NCI-H524 (cell line): ENCODE results near the gene RPL22.
A peak's percentile ranks its signal among the peaks of the same experiment; 100 is the strongest.

Experiments used
- DNase-seq, 2 experiments: peaks; one replicate each; lab custom pipeline; 2025; lab: John Stamatoyannopoulos, UW

Gene RPL22

GRCh38 chr1:6199298-6200187, at the start of gene RPL22:
TSS of gene RPL22 (minus strand) at chr1:6199595. CDS start at chr1:6199573, 22 bp downstream.
- peak; percentile 98 for DNase-seq

- DNase-seq, result no peak
These were observed 48.9 kb upstream of the RPL22 start for GRCh38 chr1:6248161-6248776.

- no peak for DNase-seq
These were observed 48.3 kb upstream of the RPL22 start for GRCh38 chr1:6247651-6248050.

GRCh38 chr1:6246497-6247467, 47.4 kb upstream of the RPL22 start:
- peak; percentile 79 to 81 for DNase-seq

- DNase-seq, result peak; percentile 78 to 80
These were observed 46.6 kb upstream of the RPL22 start for GRCh38 chr1:6245869-6246496.

- peak; percentile 25 to 74 for DNase-seq
These were observed 45.9 kb upstream of the RPL22 start for GRCh38 chr1:6245086-6245868.

- DNase-seq, result no peak
These were observed 45.1 kb upstream of the RPL22 start for GRCh38 chr1:6244401-6245049.

GRCh38 chr1:6243993-6244392, 44.6 kb upstream of the RPL22 start, which contains the start of gene HES3:
TSS of gene HES3 (plus strand) at chr1:6244179. CDS start at chr1:6244366, 187 bp downstream.
- DNase-seq, result no peak

- DNase-seq, result peak in 1 of 2 experiments; percentile 23
These were observed 43.8 kb upstream of the RPL22 start for GRCh38 chr1:6243053-6243834.

GRCh38 chr1:6241887-6242740, 42.7 kb upstream of the RPL22 start:
- peak in 1 of 2 experiments; percentile 30 for DNase-seq

- DNase-seq, result no peak
These were observed 41.9 kb upstream of the RPL22 start for GRCh38 chr1:6241107-6241886.

- DNase-seq, result no peak
These were observed 40.8 kb upstream of the RPL22 start for GRCh38 chr1:6239950-6240768.

- DNase-seq, result no peak
These were observed 39.9 kb upstream of the RPL22 start for GRCh38 chr1:6239213-6239752.

- no peak for DNase-seq
These were observed 37.7 kb upstream of the RPL22 start for GRCh38 chr1:6237093-6237492.

GRCh38 chr1:6235296-6235677, 35.9 kb upstream of the RPL22 start:
- no peak for DNase-seq

GRCh38 chr1:6234502-6235295, 35.3 kb upstream of the RPL22 start:
- DNase-seq, result no peak
